GM19438 (cell line): Measurements from ENCODE around the gene PAFAH1B2.

Source experiments
- ATAC-seq: cut with Tn5 transposase; IDR thresholded peaks from one replicate; pipeline ENCODE4 v1.9.1; 2021; ENCODE audit warnings: low read depth; ENCODE audit not compliant: unreplicated experiment

PAFAH1B2 gene

DNA sequence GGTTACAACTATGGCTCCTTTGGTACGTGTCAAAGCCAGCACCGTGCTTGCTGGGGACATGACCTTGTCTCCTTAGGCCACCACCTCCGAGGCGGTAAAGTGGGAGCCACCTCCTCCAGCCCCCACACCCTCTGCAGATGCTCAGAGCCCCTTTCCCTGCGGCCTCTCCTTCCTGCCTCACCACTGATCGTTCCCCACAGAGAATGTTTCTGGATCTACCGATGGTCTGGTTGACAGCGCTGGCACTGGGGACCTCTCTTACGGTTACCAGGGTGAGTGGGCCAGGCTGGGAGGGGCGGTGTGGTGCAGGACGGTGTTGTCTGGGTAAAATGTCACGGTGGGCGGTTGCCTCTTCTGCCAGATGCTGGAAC is 43.3 kb downstream of the PAFAH1B2 start:
- ATAC-seq, result no peak

DNA sequence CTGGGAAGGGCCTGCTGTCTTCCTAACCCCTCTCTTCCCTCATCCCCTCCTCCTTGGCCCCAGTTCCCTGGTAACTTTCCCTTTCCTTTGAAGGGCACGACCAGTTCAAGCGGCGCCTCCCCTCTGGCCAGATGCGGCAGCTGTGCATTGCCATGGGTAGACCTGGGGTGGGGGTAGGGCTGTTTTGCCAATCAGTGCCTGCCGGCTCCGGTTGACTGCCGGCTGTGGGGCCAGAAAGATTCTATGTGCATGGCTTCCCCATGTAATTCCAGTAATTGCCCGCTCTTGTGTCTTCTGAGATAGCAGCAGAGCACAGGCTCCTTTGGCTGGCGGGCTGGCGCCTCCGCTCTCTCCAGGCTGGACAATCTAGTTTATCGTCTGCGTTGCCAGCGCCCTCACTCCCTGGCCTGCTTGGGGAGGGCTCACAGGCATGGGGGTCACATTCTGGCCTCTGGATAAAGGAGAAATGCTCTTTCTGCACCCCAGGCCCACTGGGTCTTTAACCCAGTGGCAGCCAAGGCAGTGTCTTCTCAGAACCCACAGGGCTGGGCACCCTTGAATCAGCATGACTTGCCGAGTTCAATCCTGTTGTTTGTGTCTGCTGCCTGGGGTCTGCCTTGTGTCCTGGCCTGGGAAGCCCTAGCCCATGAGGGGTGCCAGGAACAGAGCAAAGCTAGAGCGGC is 43.9 kb downstream of the PAFAH1B2 start:
- ATAC-seq, result no peak

DNA sequence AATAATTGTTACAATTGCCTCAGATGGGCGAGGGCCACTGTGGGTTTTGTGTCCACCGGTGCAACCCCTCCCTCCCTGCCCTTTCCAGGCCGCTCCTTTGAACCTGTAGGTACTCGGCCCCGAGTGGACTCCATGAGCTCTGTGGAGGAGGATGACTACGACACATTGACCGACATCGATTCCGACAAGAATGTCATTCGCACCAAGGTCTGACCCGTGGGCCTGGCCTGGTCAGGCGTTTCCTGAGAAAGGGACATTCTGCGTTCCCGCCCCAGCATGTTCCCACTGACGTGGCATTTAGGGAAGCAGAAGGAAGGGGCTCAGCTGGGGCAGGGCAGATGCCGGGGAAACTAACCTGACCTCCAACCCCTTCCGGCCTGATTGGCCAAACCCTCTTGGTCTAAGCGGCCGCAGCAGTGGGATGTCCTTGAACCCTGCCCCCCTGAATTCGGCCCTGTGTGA is 44.6 kb downstream of the PAFAH1B2 start:
- no peak for ATAC-seq

DNA sequence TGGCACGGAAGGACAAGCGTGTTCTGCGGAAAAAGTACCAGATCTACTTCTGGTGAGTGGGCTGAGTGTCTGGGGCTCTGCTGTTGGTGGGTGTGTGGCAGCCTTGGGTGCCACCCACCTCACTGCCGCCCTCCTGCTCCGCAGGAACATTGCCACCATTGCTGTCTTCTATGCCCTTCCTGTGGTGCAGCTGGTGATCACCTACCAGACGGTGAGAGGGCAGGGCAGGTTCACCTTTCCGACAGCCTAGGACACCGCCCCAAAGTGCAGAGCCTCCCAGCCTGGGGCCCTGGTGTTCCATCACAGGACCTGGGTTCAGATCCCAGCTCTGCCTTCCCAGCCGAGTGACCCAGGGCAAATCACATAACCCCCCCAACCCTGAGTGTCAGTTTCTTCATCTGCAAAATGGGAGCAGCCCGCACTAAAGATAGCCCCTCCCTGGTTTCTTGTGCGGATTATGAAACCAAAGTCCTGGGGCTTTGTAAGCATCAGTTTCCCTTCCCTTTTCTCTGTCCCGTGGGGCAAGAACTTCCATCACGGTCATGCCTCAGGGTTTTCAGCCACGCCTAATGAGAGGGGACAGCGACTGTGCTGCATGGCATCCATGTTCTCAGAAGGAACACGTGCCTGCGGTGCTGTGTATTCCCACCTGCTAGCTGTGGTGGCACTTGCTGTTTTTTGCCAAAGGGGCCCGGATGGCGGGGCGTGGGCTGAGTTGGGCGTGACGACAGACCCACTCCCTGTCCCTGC is 45.3 kb downstream of the PAFAH1B2 start:
- ATAC-seq, result no peak

DNA sequence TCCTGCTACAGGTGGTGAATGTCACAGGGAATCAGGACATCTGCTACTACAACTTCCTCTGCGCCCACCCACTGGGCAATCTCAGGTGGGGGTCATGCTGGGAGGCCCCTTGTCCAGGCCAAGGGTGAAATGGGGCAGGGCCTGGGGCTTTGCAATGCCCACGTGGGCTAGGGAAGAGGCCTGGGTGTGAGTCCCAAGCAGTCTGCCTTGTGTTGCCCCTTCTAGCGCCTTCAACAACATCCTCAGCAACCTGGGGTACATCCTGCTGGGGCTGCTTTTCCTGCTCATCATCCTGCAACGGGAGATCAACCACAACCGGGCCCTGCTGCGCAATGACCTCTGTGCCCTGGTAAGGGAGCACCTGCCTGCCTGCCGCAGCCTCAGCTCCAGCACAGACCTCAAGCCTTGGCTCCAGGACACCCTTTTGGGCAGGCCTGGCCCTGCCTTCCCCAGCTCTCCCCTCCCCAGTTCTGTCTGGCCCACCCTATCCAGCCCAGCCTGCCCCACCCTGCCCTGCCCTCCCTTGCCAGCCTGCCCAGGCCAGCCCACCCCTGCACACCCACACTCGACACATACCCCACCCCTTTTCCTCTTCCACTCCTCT is 46.0 kb downstream of the PAFAH1B2 start:
- ATAC-seq, result no peak

DNA sequence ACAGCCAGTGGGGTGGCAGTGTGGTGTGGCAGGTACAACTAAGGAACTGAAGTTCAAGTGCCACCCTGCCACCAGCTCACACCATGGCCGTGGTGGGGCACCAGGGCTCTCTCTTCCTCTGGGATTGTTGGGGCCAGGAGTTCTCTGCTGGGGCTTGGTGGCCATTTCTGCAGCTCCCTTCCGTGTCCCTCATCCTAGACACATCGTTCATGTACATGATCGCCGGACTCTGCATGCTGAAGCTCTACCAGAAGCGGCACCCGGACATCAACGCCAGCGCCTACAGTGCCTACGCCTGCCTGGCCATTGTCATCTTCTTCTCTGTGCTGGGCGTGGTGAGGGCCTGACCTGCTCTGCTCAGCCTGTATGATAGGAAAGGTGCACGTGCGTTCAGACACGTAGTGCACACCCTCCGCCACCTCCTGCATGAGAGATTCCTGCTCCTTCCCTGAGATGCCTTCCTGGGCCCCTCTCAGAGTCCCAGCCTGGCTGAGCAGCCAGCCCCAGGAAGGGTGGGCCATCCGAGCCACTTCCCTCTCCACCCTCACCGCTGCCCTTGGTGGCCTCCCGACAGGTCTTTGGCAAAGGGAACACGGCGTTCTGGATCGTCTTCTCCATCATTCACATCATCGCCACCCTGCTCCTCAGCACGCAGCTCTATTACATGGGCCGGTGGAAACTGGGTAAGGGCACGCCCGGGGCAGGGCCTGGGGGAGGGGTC is 47.8 kb downstream of the PAFAH1B2 start:
- no peak for ATAC-seq

DNA sequence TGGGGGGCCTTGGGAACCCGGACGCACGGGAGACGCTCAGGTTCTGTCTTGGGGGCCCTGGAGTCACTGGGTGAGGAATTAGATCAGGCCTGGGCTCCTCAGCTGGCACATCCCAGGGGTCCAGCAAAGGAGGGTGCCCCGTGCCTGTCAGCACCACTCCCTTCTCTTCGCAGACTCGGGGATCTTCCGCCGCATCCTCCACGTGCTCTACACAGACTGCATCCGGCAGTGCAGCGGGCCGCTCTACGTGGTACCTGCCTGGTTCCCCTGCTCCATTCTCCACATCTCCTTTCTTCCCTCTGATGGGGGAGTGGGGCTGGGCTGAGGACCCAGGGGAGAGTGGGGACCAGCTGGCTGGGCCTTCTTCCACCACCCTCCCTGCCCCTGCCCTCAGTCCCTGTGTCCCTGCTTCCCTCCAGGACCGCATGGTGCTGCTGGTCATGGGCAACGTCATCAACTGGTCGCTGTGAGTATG is 48.4 kb downstream of the PAFAH1B2 start:
- ATAC-seq, result no peak

DNA sequence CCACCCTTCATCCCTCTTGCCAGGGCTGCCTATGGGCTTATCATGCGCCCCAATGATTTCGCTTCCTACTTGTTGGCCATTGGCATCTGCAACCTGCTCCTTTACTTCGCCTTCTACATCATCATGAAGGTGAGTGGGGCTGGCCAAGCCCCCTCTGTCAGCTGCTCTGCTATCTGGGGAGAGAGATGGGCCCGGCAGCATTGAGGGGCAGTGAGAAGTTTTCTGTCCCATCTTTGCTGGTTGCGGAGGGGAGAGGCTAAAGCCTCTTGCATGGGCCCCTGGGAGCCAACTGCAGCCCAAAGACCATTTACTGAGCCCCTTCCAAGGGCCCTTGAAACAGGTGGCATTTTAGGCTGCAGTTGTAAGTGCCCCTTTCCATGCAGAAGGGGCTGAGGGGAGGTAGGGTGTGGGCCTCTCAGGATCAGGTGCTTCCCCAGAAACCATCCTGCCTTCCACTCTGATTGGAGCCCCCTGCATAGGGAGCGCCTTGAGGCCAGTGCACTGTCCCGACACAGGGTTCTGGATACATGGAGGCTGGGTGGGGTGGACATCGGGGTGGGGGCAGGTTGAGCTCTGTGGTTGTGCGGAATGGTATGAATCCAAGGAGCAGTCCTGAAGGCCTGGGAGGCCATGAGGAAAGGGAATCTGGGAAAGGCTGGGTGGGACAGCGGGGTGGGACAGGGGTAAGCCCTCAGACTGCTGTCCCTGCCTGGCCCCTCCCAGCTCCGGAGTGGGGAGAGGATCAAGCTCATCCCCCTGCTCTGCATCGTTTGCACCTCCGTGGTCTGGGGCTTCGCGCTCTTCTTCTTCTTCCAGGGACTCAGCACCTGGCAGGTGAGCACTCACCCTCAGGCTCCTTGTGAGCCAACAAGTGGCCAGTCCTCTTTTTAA is 49.3 kb downstream of the PAFAH1B2 start:
- ATAC-seq, result no peak

DNA sequence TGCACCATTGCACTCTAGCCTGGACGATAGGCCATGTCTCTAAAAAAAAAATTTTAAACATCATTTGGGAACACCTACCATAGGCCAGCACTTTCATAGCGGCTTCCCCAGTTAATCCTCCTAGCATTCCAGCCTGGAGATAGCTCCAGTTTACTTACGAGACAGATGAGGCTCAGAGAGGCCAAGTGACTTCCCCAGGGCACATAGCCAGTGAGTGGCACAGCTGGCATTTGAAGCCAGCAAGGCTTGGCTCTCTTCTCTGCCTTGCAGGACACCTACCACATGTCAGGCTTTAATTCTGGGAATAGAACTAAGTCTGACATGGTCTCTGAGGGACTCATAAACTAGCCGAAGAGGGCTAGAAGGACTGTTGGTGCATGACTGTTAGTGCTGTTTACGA is 50.2 kb downstream of the PAFAH1B2 start:
- no peak for ATAC-seq

DNA sequence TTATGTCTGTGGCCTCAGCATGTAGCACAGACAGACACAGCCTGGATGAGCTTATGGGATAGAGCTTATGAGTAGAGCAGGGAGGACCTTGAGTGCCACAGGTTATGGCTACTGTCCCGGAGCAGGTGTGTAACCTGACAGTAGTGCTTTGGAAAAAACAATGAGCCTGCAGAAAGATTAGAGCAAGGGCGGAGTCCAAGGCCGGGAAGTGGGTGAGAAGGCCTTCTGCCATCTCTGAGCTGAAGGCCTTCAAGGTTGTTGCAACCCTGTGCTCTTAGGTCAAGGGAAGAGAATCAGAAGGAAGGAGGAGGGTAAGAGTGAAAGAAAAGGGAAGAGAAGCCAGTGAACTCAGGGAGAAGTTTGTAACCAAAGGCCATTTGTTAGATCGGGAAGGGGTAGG is 51.2 kb downstream of the PAFAH1B2 start:
- no peak for ATAC-seq

DNA sequence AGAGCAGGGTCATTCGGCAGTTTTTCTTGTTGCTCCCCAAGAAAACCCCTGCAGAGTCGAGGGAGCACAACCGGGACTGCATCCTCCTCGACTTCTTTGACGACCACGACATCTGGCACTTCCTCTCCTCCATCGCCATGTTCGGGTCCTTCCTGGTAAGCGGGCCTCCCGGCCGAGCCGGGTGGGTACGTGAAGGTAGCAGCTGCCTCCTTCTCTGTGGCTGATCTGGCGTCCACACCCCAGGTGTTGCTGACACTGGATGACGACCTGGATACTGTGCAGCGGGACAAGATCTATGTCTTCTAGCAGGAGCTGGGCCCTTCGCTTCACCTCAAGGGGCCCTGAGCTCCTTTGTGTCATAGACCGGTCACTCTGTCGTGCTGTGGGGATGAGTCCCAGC is 51.7 kb downstream of the PAFAH1B2 start:
- no peak for ATAC-seq

DNA sequence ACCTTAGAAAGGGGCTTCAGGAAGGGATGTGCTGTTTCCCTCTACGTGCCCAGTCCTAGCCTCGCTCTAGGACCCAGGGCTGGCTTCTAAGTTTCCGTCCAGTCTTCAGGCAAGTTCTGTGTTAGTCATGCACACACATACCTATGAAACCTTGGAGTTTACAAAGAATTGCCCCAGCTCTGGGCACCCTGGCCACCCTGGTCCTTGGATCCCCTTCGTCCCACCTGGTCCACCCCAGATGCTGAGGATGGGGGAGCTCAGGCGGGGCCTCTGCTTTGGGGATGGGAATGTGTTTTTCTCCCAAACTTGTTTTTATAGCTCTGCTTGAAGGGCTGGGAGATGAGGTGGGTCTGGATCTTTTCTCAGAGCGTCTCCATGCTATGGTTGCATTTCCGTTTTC is 52.9 kb downstream of the PAFAH1B2 start:
- no peak for ATAC-seq

DNA sequence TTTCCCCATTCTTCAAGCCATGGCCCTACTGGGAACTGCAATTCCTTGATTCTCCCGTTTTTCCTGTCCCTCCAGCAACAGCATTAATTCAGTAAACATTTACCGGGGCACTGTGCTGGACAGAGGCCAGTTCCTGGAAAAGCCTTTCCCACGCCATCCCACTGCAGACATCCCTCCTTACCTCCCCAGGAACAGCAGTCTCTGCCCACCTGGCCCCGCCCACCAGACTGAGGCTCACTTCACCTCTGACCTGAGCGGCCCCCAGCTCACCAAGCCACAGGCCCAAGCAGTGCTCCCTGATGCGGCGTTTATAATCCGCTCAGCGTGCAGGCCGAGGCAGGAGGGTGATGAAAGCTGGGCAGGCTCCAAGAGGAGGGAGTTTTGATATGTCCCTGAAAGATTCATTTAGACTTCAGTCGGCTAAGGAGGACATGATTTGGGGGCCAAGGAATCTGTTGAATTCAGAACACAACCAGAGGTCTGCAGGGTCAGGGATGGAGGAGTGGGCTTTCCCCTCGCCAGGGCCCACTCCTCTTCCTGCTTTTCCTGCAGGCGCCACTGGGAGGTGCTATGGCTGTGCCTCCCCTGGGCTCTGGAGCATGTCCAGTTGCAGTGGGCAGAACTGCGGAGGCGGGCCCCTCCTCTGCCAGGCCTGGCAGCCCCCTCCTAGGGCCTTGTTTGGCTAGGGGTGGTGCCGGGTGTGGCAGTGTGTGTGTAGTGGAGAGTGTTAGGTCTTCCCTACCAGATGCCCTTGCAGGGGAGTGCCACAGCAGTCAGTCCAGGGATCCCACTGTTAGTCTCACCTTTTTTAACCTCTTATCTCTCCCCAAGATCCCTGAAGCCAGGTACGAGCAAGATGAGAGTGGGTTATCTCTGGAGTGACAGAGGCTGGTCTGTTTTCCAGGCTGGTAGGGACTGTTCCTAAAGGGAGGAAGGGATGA is 53.7 kb downstream of the PAFAH1B2 start:
- no peak for ATAC-seq

DNA sequence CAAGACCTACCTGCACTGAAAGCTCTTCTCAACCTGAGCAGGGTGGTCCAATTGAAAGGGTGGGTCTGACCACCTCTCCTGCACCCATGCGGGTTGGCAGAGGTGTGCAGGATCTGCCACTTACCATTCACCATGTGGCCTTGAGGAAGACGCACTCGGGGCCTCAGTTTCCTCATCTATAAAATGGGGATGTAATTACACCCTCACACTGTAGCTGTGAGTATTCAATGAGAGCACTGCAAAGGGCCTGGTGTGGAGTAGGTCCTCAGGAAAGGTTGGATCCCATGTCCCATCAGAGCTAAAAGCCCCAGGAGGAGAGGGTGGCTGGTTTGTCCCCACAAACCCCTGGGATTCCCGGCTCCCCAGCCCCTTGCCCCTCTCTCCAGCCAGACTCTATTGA is 54.5 kb downstream of the PAFAH1B2 start:
- ATAC-seq, result no peak

DNA sequence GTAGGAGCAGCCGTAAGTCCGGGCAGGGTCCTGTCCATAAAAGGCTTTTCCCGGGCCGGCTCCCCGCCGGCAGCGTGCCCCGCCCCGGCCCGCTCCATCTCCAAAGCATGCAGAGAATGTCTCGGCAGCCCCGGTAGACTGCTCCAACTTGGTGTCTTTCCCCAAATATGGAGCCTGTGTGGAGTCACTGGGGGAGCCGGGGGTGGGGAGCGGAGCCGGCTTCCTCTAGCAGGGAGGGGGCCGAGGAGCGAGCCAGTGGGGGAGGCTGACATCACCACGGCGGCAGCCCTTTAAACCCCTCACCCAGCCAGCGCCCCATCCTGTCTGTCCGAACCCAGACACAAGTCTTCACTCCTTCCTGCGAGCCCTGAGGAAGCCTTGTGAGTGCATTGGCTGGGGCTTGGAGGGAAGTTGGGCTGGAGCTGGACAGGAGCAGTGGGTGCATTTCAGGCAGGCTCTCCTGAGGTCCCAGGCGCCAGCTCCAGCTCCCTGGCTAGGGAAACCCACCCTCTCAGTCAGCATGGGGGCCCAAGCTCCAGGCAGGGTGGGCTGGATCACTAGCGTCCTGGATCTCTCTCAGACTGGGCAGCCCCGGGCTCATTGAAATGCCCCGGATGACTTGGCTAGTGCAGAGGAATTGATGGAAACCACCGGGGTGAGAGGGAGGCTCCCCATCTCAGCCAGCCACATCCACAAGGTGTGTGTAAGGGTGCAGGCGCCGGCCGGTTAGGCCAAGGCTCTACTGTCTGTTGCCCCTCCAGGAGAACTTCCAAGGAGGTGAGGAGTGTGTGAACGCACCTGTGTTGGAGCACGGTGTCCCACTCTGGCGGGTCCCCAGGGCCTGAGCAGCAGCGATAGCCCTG is 55.2 kb downstream of the PAFAH1B2 start, which contains the start of gene TAGLN:
TSS of gene TAGLN (plus strand) at position 318 of the 863 bp plus-strand sequence. CDS start 3,644 bp downstream, outside the sequence.
- ATAC-seq, result no peak

DNA sequence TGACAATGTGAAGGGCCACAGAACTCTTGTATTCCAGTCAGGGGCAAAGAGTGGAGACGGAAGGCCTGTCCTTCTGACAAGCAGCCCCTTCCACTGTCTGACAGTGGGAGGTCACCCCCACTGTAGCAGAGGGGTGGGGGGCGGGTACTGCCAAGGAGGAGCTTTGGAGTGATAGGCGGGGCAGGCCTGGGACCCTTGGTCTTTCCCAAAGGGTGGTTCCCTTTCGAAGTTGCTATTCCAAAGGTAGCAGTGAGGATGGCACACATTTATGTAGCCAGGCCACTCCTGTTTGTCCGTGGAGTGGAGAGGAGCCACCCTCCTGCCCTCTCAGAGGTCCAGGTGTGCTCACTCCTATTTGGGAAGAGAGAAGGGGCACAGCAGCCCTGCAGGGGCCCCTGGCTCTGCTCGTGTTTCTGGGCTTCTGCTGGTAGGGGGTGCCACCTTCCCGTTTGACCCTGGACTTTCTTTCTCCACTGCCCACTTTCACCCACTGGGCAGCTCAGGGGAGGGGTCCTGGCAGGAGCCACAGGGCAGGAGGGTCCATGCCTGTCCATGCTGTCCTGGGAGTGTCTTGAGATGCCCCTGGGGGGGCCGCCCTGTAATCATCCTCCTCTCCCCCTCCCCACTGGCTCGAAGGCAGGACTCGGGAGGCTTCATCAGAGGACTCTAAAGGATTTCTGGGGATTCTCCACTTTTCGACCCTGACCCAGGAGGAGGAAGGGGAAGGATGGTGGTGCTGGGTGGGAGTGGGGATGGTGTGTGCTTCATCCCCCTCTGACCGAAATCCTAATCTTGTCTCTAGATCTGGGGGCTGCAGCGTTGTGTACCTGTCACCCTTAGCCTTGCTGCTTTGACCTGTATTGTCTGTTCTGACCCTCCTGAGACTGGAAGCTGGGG is 56.1 kb downstream of the PAFAH1B2 start:
- ATAC-seq, result no peak
